ENCODE data around the gene SLC38A10.

The SLC38A10 gene

GRCh38 chr17:81317961-81318605, 23.0 kb upstream of the SLC38A10 start:
- Histone ChIP-seq H4K20me1 (ENCODE audit: insufficient read depth, low read length) (no peaks in the 10 kb centered on the region), H3K4me3 (ENCODE audit: low read depth, low read length, poor library complexity, severe bottlenecking) (no peak overlapping the region), H3K9me3 (ENCODE audit: low read length) (no peaks in the 10 kb centered on the region), H3K9ac (ENCODE audit: low read length) (no peak overlapping the region), H3K79me2 (ENCODE audit: insufficient read depth, low read length) (no peaks in the 10 kb centered on the region), H3F3A (ENCODE audit: insufficient read depth, low read length) (no peaks in the 10 kb centered on the region), H3K9me2 (ENCODE audit: low read depth, low read length) (no peaks in the 10 kb centered on the region), H3K4me2 (ENCODE audit: low read length) (no peak overlapping the region), H3K36me3 (ENCODE audit: insufficient read depth, low read length) (no peaks in the 10 kb centered on the region), H2AFZ (ENCODE audit: low read length) (no peak overlapping the region), H3K27ac (ENCODE audit: low read depth, low read length, poor library complexity, severe bottlenecking) (no peak overlapping the region), H3K27me3 (ENCODE audit: insufficient read depth, low read length) (no peaks in the 10 kb centered on the region; the same call in 1 of the 2 replicates), H3K4me1 (ENCODE audit: insufficient read depth, low read length, severe bottlenecking) (no peaks in the 10 kb centered on the region)
- TF ChIP-seq, protein P1, sequence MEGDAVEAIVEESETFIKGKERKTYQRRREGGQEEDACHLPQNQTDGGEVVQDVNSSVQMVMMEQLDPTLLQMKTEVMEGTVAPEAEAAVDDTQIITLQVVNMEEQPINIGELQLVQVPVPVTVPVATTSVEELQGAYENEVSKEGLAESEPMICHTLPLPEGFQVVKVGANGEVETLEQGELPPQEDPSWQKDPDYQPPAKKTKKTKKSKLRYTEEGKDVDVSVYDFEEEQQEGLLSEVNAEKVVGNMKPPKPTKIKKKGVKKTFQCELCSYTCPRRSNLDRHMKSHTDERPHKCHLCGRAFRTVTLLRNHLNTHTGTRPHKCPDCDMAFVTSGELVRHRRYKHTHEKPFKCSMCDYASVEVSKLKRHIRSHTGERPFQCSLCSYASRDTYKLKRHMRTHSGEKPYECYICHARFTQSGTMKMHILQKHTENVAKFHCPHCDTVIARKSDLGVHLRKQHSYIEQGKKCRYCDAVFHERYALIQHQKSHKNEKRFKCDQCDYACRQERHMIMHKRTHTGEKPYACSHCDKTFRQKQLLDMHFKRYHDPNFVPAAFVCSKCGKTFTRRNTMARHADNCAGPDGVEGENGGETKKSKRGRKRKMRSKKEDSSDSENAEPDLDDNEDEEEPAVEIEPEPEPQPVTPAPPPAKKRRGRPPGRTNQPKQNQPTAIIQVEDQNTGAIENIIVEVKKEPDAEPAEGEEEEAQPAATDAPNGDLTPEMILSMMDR (IDR thresholded peaks at IDR 0.05; ENCODE audit: low read length) = no peak
- no peak for TF ChIP-seq EZH2 (IDR thresholded peaks at IDR 0.05; ENCODE audit: borderline replicate concordance, low read length)

GRCh38 chr17:81317530-81317821, 22.4 kb upstream of the SLC38A10 start:
- Histone ChIP-seq H3K4me1 (ENCODE audit: insufficient read depth, low read length, severe bottlenecking) (no peaks in the 10 kb centered on the region), H3K4me3 (ENCODE audit: low read depth, low read length, poor library complexity, severe bottlenecking) (no peak overlapping the region), H3K27ac (ENCODE audit: low read depth, low read length, poor library complexity, severe bottlenecking) (no peak overlapping the region), H3F3A (ENCODE audit: insufficient read depth, low read length) (no peaks in the 10 kb centered on the region), H2AFZ (ENCODE audit: low read length) (no peak overlapping the region), H3K9me2 (ENCODE audit: low read depth, low read length) (no peaks in the 10 kb centered on the region), H3K36me3 (ENCODE audit: insufficient read depth, low read length) (no peaks in the 10 kb centered on the region), H3K27me3 (ENCODE audit: insufficient read depth, low read length) (no peaks in the 10 kb centered on the region; the same call in 1 of the 2 replicates), H3K9me3 (ENCODE audit: low read length) (no peaks in the 10 kb centered on the region), H3K4me2 (ENCODE audit: low read length) (no peak overlapping the region), H3K9ac (ENCODE audit: low read length) (no peak overlapping the region), H4K20me1 (ENCODE audit: insufficient read depth, low read length) (no peaks in the 10 kb centered on the region), H3K79me2 (ENCODE audit: insufficient read depth, low read length) (no peaks in the 10 kb centered on the region)
- no peak for TF ChIP-seq EZH2 (IDR thresholded peaks at IDR 0.05; ENCODE audit: borderline replicate concordance, low read length)
- TF ChIP-seq, protein P1 (IDR thresholded peaks at IDR 0.05; ENCODE audit: low read length) = no peak

- Histone ChIP-seq H4K20me1 (ENCODE audit: insufficient read depth, low read length) (no peaks in the 10 kb centered on the region), H2AFZ (ENCODE audit: low read length) (no peak overlapping the region), H3K27ac (ENCODE audit: low read depth, low read length, poor library complexity, severe bottlenecking) (no peak overlapping the region), H3K27me3 (ENCODE audit: insufficient read depth, low read length) (peaks cover 5% of the 10 kb centered on the region; the same call in 1 of the 2 replicates), H3K36me3 (ENCODE audit: insufficient read depth, low read length) (no peaks in the 10 kb centered on the region), H3F3A (ENCODE audit: insufficient read depth, low read length) (no peaks in the 10 kb centered on the region), H3K4me1 (ENCODE audit: insufficient read depth, low read length, severe bottlenecking) (no peaks in the 10 kb centered on the region), H3K9ac (ENCODE audit: low read length) (no peak overlapping the region), H3K4me3 (ENCODE audit: low read depth, low read length, poor library complexity, severe bottlenecking) (no peak overlapping the region), H3K9me3 (ENCODE audit: low read length) (no peaks in the 10 kb centered on the region), H3K79me2 (ENCODE audit: insufficient read depth, low read length) (no peaks in the 10 kb centered on the region), H3K4me2 (ENCODE audit: low read length) (no peak overlapping the region), H3K9me2 (ENCODE audit: low read depth, low read length) (no peaks in the 10 kb centered on the region)
- TF ChIP-seq, protein P1 (IDR thresholded peaks at IDR 0.05; ENCODE audit: low read length) = no peak
- TF ChIP-seq EZH2 (IDR thresholded peaks at IDR 0.05; ENCODE audit: borderline replicate concordance, low read length) = no peak
Measured at GRCh38 chr17:81315885-81316391, 20.8 kb upstream of the SLC38A10 start.

All from OCI-LY1 (cell line).